ENCODE data around the gene PPP1R12A.

DNA sequence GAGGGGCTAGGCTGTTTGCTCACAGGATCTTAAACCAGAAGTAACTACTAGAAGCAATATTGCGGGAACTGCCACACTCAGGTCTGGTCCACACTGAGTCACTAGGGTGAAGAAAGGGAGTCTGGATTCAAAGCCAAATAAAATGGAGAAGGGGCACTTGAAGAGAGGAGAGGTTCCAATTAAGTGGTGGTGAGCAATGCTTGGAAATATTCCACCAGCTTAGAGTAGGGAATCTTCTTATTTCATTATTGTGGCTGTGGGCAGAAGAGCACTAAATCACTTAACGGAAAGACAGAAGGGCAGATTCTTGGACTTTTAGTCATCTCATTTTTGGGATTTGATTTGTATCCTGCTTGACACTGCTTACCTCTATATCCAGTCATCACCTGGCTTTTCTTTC is 48.6 kb upstream of the PPP1R12A start:
- TF ChIP-seq POLR2A (IDR thresholded peaks at IDR 0.05; ENCODE audit: low read length) = no peak
- no peak for TF ChIP-seq GATA1 (IDR thresholded peaks at IDR 0.05; ENCODE audit: low read depth, low read length)
